K562 (cell line): ENCODE measurements around the gene CST9L. TPM values are rescaled to one million over a fixed set of nuclear protein-coding genes. Genes with fewer than 3 reads are reported as not detected.

ENCODE experiments used
- CBFA2T2 ChIP-seq: fragments of 450-650 bp; conservative IDR thresholded peaks from 2 replicates; pipeline ENCODE4 v1.6.1; 2017; ENCODE audit warnings: mild to moderate bottlenecking
- CHD1 ChIP-seq: fragments of 200-600 bp; sonication (generic); IDR thresholded peaks from one replicate; pipeline ENCODE4 v1.6.1; 2012; ENCODE audit warnings: mild to moderate bottlenecking, moderate library complexity, low read length, inconsistent platforms
- GABPA ChIP-seq: fragments of 200-800 bp; sonication (Bioruptor generic); conservative IDR thresholded peaks from 2 replicates; pipeline ENCODE4 v1.6.1; 2016; ENCODE audit warnings: low read depth, missing genetic modification characterization, missing compliant biosample characterization
- MYBL2 ChIP-seq, 2 experiments: fragments of 450-650 bp in 1 of 2; sonication (generic) in 1 of 2; formaldehyde crosslinking in 1 of 2; IDR thresholded peaks; 2 replicates each; pipeline versions ENCODE4 v1.6.1 to v1.8.1; 2017 to 2022; ENCODE audit warnings: borderline replicate concordance in 1 of 2, inconsistent platforms in 1 of 2, low read depth in 1 of 2, mild to moderate bottlenecking in 1 of 2, missing genetic modification reagents in 1 of 2, moderate library complexity in 1 of 2
- NFXL1 ChIP-seq: fragments of 450-650 bp; formaldehyde crosslinking; IDR thresholded peaks from 2 replicates; pipeline ENCODE4 v1.4.0; 2021; ENCODE audit warnings: mild to moderate bottlenecking
- PHF8 ChIP-seq: fragments of 200-600 bp; sonication (generic); IDR thresholded peaks from 2 replicates; pipeline ENCODE4 v1.6.1; 2012; ENCODE audit warnings: mixed run types, mild to moderate bottlenecking, inconsistent platforms, low read length, moderate library complexity, borderline replicate concordance
- RAD51 ChIP-seq: fragments of 450-650 bp; IDR thresholded peaks from 2 replicates; pipeline ENCODE4 v1.7.1; 2016; ENCODE audit warnings: low read depth, mild to moderate bottlenecking, borderline replicate concordance
- RFX7 ChIP-seq: fragments of 250-450 bp; sonication (Bioruptor Pico); IDR thresholded peaks from 2 replicates; pipeline ENCODE4 v1.5.1; 2021; ENCODE audit warnings: mild to moderate bottlenecking
- SETDB1 ChIP-seq: IDR thresholded peaks from one replicate; pipeline ENCODE4 v1.6.1; 2012; ENCODE audit warnings: low read length, control low read depth, inconsistent platforms
- SMARCA4 ChIP-seq: fragments of 450-650 bp; IDR thresholded peaks from 2 replicates; pipeline ENCODE4 v1.6.1; 2016
- UBTF ChIP-seq, 2 experiments: IDR thresholded peaks; 2 replicates each; pipeline ENCODE4 v1.6.1; 2012; ENCODE audit warnings: improper control_type of control experiment in 2 of 2, low read depth in 2 of 2, low read length in 2 of 2, borderline replicate concordance in 1 of 2
- ZBTB7A ChIP-seq: IDR thresholded peaks from 2 replicates; pipeline ENCODE4 v1.6.1; 2011; ENCODE audit warnings: low read depth, mild to moderate bottlenecking, low read length, moderate library complexity, borderline replicate concordance; ENCODE audit not compliant: control insufficient read depth
- ZNF449 ChIP-seq: fragments of 250-450 bp; sonication (Bioruptor Pico); IDR thresholded peaks from 2 replicates; pipeline ENCODE4 v1.8.0; 2022; ENCODE audit warnings: moderate library complexity, mild to moderate bottlenecking, inconsistent platforms
- polyA plus RNA-seq, 8 experiments: library from polyadenylated mRNA; depleted of rRNA in 4 of 8; stranded (reverse) in 5 of 8; unstranded in 3 of 8; fragments of >200 nt; fragmentation: Nextera tagmentation in 2 of 8; fragmentation: Illumina TruSeq in 1 of 8; extraction: Ambion mirVana in 2 of 8; extraction: Trizol in 1 of 8; gene quantifications; 2 replicates each; pipeline versions ENCODE4 v1.2.1 to v1.2.3, GENCODE V29; 2011 to 2014; ENCODE audit warnings: inconsistent platforms in 1 of 8, missing spikeins in 1 of 8
- total RNA-seq, 7 experiments: library from RNA; depleted of rRNA in 6 of 7; stranded (reverse); fragments of >200 nt in 6 of 7; fragmentation: Illumina TruSeq in 2 of 7; extraction: Trizol in 2 of 7; gene quantifications; 2 replicates each; pipeline versions ENCODE4 v1.2.1 to v1.2.3, GENCODE V29; 2011 to 2021; ENCODE audit warnings: low replicate concordance in 1 of 7

CST9L gene
- total and polyA plus RNA-seq, 9 of the 15 experiments (the other 6 are each of a cell fraction or from before 2014, with no cell fraction given), result not detected

GRCh38 chr20:23536328-23536974 lies 31.8 kb downstream of the CST9L start (continued):
- TF ChIP-seq UBTF (IDR thresholded peaks at IDR 0.05; ENCODE audit: borderline replicate concordance in 1 of 2, low read depth in 2 of 2, low read length in 2 of 2) (no peak), ZNF449 (CRISPR knock-in tag) (no peak), MYBL2 (IDR thresholded peaks at IDR 0.05; ENCODE audit: low read depth) (no peak), MYBL2 (CRISPR knock-in tag; IDR thresholded peaks at IDR 0.05; ENCODE audit: borderline replicate concordance) (no peak), GABPA (tag) (no peak), PHF8 (no peak), RFX7 (CRISPR knock-in tag) (no peak), CHD1 (no peak), NFXL1 (no peak), RAD51 (no peak), SETDB1 (no peak), CBFA2T2 (no peak), SMARCA4 (no peak), ZBTB7A (no peak)
